Left renal pelvis (tissue), 4 donors: ENCODE data around the gene ZNF606. TPM values are rescaled to one million over a fixed set of nuclear protein-coding genes. Genes with fewer than 3 reads are reported as not detected.

Experiments used
- DNase-seq, 4 donors: peaks; one replicate each; pipeline ENCODE4 v3.0.0-alpha.2; 2013; ENCODE audit warnings: low read depth in 4 of 4, low spot score in 3 of 4
- polyA plus RNA-seq, 4 donors: library from polyadenylated mRNA; unstranded; fragments of 120-200 nt; gene quantifications; one replicate each; pipeline ENCODE4 v1.2.1, GENCODE V29; 2013; ENCODE audit not compliant: insufficient read length in 4 of 4

The ZNF606 gene
- polyA plus RNA-seq = 10 to 100 TPM; 20.2 to 34.4 (median 30.8) TPM

GRCh38 chr19:58002384-58003173 is at the start of gene ZNF606:
Gene ZNF606, minus strand, starts transcription at chr19:58002820. Its CDS starts 1,501 bp downstream, at chr19:58001319.
- DNase-seq = peak; percentile 74 to 81 (median 78)

GRCh38 chr19:58052256-58052655 is 49.6 kb upstream of the ZNF606 start:
- no peak for DNase-seq

- DNase-seq = no peak
These were observed 45.1 kb upstream of the ZNF606 start for GRCh38 chr19:58047672-58048071.

GRCh38 chr19:58046856-58047255 is 44.2 kb upstream of the ZNF606 start:
- DNase-seq = no peak

GRCh38 chr19:58045411-58046050 is 42.9 kb upstream of the ZNF606 start:
- no peak for DNase-seq

GRCh38 chr19:58044886-58045285 is 42.3 kb upstream of the ZNF606 start:
- DNase-seq = no peak

GRCh38 chr19:58044391-58044790 is 41.8 kb upstream of the ZNF606 start:
- DNase-seq = no peak

- DNase-seq = no peak
These were observed 40.1 kb upstream of the ZNF606 start for GRCh38 chr19:58042495-58043340.

GRCh38 chr19:58040751-58041525 is 38.3 kb upstream of the ZNF606 start:
- no peak for DNase-seq

- DNase-seq = no peak
These were observed 36.1 kb upstream of the ZNF606 start for GRCh38 chr19:58038688-58039204.

GRCh38 chr19:58037927-58038687 is 35.5 kb upstream of the ZNF606 start:
- no peak for DNase-seq

GRCh38 chr19:58035863-58036262 is 33.2 kb upstream of the ZNF606 start:
- no peak for DNase-seq

- DNase-seq = no peak
These were observed 31.8 kb upstream of the ZNF606 start for GRCh38 chr19:58034477-58034793.

- peak; percentile 83 to 92 (median 90) for DNase-seq
These were observed 31.3 kb upstream of the ZNF606 start, which contains the start of gene ZSCAN1 for GRCh38 chr19:58033741-58034476. Gene ZSCAN1, plus strand, starts transcription at chr19:58034025. Its CDS starts 3,812 bp downstream, at chr19:58037837.

- no peak for DNase-seq
These were observed 22.0 kb upstream of the ZNF606 start for GRCh38 chr19:58024661-58025060.

- no peak for DNase-seq
These were observed 19.7 kb upstream of the ZNF606 start for GRCh38 chr19:58022283-58022660.

- DNase-seq = peak in 3 of 4 donors; percentile 67 to 78 (median 68)
These were observed 19.1 kb upstream of the ZNF606 start for GRCh38 chr19:58021541-58022282.

GRCh38 chr19:58020129-58020528 is 17.5 kb upstream of the ZNF606 start:
- DNase-seq = no peak
